Central memory CD4-positive, alpha-beta T cell (primary cell): ENCODE results near the gene MTHFD1L.
"Not testable (repeated sequence)": the region's sequence is repeated elsewhere in the genome, so short reads cannot be mapped to it uniquely, and the experiment has no call there.

Source experiments
- DNase-seq: peaks from one replicate; pipeline ENCODE4 v3.0.0; 2022

Gene MTHFD1L

GRCh38 chr6:151044465-151045441 is 179.3 kb downstream of the MTHFD1L start:
- DNase-seq = no peak

GRCh38 chr6:151045511-151046222 is 180.2 kb downstream of the MTHFD1L start:
- DNase-seq = not testable (repeated sequence)

- DNase-seq = no peak
Observed at GRCh38 chr6:151051164-151051563, 185.7 kb downstream of the MTHFD1L start.

GRCh38 chr6:151052021-151052646 is 186.6 kb downstream of the MTHFD1L start:
- no peak for DNase-seq

GRCh38 chr6:151054306-151054705 is 188.8 kb downstream of the MTHFD1L start:
- DNase-seq = no peak

- DNase-seq = no peak
Observed at GRCh38 chr6:151056230-151056907, 190.9 kb downstream of the MTHFD1L start.

GRCh38 chr6:151057061-151057460 is 191.6 kb downstream of the MTHFD1L start:
- no peak for DNase-seq

- DNase-seq = no peak
Observed at GRCh38 chr6:151058021-151058733, 192.7 kb downstream of the MTHFD1L start.

GRCh38 chr6:151059612-151060095 is 194.2 kb downstream of the MTHFD1L start:
- no peak for DNase-seq

GRCh38 chr6:151060096-151060765 is 194.7 kb downstream of the MTHFD1L start:
- no peak for DNase-seq

- no peak for DNase-seq
Observed at GRCh38 chr6:151060766-151061531, 195.4 kb downstream of the MTHFD1L start.

- DNase-seq = no peak
Observed at GRCh38 chr6:151063352-151063751, 197.8 kb downstream of the MTHFD1L start.

GRCh38 chr6:151063842-151064647 is 198.5 kb downstream of the MTHFD1L start:
- no peak for DNase-seq

GRCh38 chr6:151065027-151065815 is 199.7 kb downstream of the MTHFD1L start:
- DNase-seq = no peak

- DNase-seq = no peak
Observed at GRCh38 chr6:151067684-151068596, 202.4 kb downstream of the MTHFD1L start.

- DNase-seq = no peak
Observed at GRCh38 chr6:151068761-151069312, 203.3 kb downstream of the MTHFD1L start.

- DNase-seq = no peak
Observed at GRCh38 chr6:151069641-151070040, 204.1 kb downstream of the MTHFD1L start.
